ENCODE results near the gene LUM. TPM values are rescaled to one million over a fixed set of nuclear protein-coding genes. Genes with fewer than 3 reads are reported as not detected.

LUM gene
- total RNA-seq, 2 experiments from 2014 or later, result not detected

- H3K4me1 Mint-ChIP-seq (ENCODE audit: low read depth), result no peaks in the 10 kb centered on the region
- H3K27ac Mint-ChIP-seq, result no peak overlapping the region
- no peak overlapping the region for H3K4me3 Mint-ChIP-seq
- ATAC-seq (no peak), DNase-seq (no peak)
- POLR2A ChIA-PET, result interaction anchor here (0.5 kb wide), 1 partner anchor 1726 kb away, joined by 3 read pairs; no protein-coding TSS in a partner anchor
- no peaks in the 10 kb centered on the region for H3K36me3 Mint-ChIP-seq (ENCODE audit: low read depth)
- no peaks in the 10 kb centered on the region for H3K9me3 Mint-ChIP-seq (ENCODE audit: insufficient read depth)
- H3K27me3 Mint-ChIP-seq (ENCODE audit: low read depth), result peaks cover 3% of the 10 kb centered on the region
- CTCF ChIA-PET, result interaction anchor here (0.7 to 4.5 kb wide), 22 partner anchors 9 to 1565 kb away, joined by 3 to 31 read pairs (median 4); no protein-coding TSS in a partner anchor
These were observed 3.0 kb downstream of the LUM start for GRCh38 chr12:91108196-91108755.

- Mint-ChIP-seq H3K36me3 (ENCODE audit: low read depth) (no peaks in the 10 kb centered on the region), H3K4me1 (ENCODE audit: low read depth) (no peaks in the 10 kb centered on the region), H3K4me3 (no peak overlapping the region), H3K9me3 (ENCODE audit: insufficient read depth) (no peaks in the 10 kb centered on the region), H3K27ac (no peak overlapping the region), H3K27me3 (ENCODE audit: low read depth) (peaks cover 3% of the 10 kb centered on the region)
- ChIA-PET CTCF (interaction anchor here (0.5 kb wide), 1 partner anchor 137 kb away, joined by 3 read pairs; no protein-coding TSS in a partner anchor), POLR2A (no interaction called here)
- DNase-seq (no peak), ATAC-seq (no peak)
These were observed 5.0 kb downstream of the LUM start for GRCh38 chr12:91106283-91106682.

DNA sequence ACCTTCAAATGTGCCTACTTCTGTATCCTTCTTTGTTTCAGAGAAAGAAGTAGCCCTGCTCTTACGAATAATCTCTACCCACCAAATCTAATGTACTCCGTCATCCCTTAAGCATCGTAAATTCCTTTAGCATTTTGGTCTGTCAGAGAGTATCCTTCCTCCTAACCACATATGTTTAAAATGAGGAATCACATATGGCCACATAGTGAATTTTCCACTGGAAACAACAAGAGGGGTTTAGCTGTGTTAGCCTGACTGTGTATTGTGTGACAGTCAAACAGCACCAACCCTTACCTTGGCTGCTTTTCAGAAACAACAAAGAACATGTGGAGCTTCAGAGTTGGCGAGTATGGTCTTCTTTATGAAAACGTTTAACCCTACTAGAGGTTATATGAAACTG is 5.5 kb downstream of the LUM start:
- POLR2A ChIA-PET, result no interaction called here
- H3K4me3 Mint-ChIP-seq, result no peak overlapping the region
- H3K27ac Mint-ChIP-seq, result no peak overlapping the region
- H3K27me3 Mint-ChIP-seq (ENCODE audit: low read depth), result peaks cover 3% of the 10 kb centered on the region
- ATAC-seq (no peak), DNase-seq (no peak)
- no peaks in the 10 kb centered on the region for H3K9me3 Mint-ChIP-seq (ENCODE audit: insufficient read depth)
- CTCF ChIA-PET, result interaction anchor here (0.5 kb wide), 1 partner anchor 136 kb away, joined by 3 read pairs; no protein-coding TSS in a partner anchor
- H3K36me3 Mint-ChIP-seq (ENCODE audit: low read depth), result no peaks in the 10 kb centered on the region
- H3K4me1 Mint-ChIP-seq (ENCODE audit: low read depth), result no peaks in the 10 kb centered on the region

GRCh38 chr12:91104812-91105466 is 6.4 kb downstream of the LUM start:
- no peaks in the 10 kb centered on the region for H3K36me3 Mint-ChIP-seq (ENCODE audit: low read depth)
- no peaks in the 10 kb centered on the region for H3K4me1 Mint-ChIP-seq (ENCODE audit: low read depth)
- ATAC-seq (no peak), DNase-seq (no peak)
- H3K4me3 Mint-ChIP-seq, result no peak overlapping the region
- ChIA-PET POLR2A (no interaction called here), CTCF (no interaction called here)
- H3K27ac Mint-ChIP-seq, result no peak overlapping the region
- no peaks in the 10 kb centered on the region for H3K9me3 Mint-ChIP-seq (ENCODE audit: insufficient read depth)
- H3K27me3 Mint-ChIP-seq (ENCODE audit: low read depth), result peaks cover 3% of the 10 kb centered on the region

DNA sequence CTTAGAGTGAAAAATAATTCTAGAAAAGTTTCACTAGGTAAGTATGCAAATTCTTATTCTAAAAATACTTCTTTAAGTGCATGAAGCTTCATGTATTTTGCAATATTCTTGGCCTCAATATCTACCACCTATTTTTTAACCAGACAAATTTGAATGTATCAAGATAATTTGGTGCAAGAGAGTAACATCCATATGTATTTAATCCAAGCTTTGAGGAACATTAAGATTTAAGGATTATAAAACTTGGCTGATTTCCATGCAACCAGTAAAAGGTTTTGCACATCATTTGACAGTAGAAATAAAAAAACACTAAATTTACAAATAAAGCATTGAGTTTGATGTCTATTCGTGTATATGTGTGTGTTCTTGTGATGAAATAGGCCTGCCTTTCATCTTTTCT is 7.7 kb downstream of the LUM start:
- H3K27ac Mint-ChIP-seq, result no peak overlapping the region
- H3K4me1 Mint-ChIP-seq (ENCODE audit: low read depth), result no peaks in the 10 kb centered on the region
- no peak for DNase-seq
- H3K27me3 Mint-ChIP-seq (ENCODE audit: low read depth), result no peaks in the 10 kb centered on the region
- ChIA-PET CTCF (no interaction called here), POLR2A (no interaction called here)
- no peaks in the 10 kb centered on the region for H3K36me3 Mint-ChIP-seq (ENCODE audit: low read depth)
- H3K9me3 Mint-ChIP-seq (ENCODE audit: insufficient read depth), result no peaks in the 10 kb centered on the region
- no peak for ATAC-seq
- H3K4me3 Mint-ChIP-seq, result no peak overlapping the region

DNA sequence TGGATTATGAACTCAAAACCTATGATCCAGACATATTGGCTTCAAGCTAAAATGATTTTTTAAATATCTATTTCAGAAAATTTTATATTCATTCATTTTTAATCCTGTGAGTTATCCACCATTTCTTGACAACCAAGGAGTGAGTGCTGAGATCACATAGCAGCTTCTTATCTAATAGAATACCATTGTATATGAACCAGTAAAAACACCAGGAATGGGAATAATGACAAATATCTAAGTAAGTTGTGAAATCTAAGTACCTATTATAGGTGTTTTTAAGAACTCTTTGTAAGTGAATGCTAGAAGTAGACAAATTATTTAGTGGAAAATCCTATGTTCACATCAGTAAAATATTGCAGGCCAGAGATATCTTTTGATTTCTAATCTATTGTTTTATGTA is 8.2 kb downstream of the LUM start:
- ATAC-seq (no peak), DNase-seq (no peak)
- Mint-ChIP-seq H3K36me3 (ENCODE audit: low read depth) (no peaks in the 10 kb centered on the region), H3K4me3 (no peak overlapping the region), H3K4me1 (ENCODE audit: low read depth) (no peaks in the 10 kb centered on the region), H3K9me3 (ENCODE audit: insufficient read depth) (no peaks in the 10 kb centered on the region), H3K27me3 (ENCODE audit: low read depth) (no peaks in the 10 kb centered on the region), H3K27ac (no peak overlapping the region)
- ChIA-PET CTCF (no interaction called here), POLR2A (no interaction called here)

GRCh38 chr12:91100906-91101305 is 10.4 kb downstream of the LUM start:
- Mint-ChIP-seq H3K27ac (no peak overlapping the region), H3K4me1 (ENCODE audit: low read depth) (no peaks in the 10 kb centered on the region), H3K27me3 (ENCODE audit: low read depth) (no peaks in the 10 kb centered on the region), H3K36me3 (ENCODE audit: low read depth) (no peaks in the 10 kb centered on the region), H3K4me3 (no peak overlapping the region), H3K9me3 (ENCODE audit: insufficient read depth) (no peaks in the 10 kb centered on the region)
- ChIA-PET POLR2A (no interaction called here), CTCF (interaction anchor here (0.9 kb wide), 1 partner anchor 142 kb away, joined by 3 read pairs; no protein-coding TSS in a partner anchor)
- DNase-seq, result no peak
- ATAC-seq, result no peak

GRCh38 chr12:91099836-91100235 is 11.5 kb downstream of the LUM start:
- Mint-ChIP-seq H3K4me1 (ENCODE audit: low read depth) (no peaks in the 10 kb centered on the region), H3K36me3 (ENCODE audit: low read depth) (no peaks in the 10 kb centered on the region), H3K4me3 (no peak overlapping the region), H3K27ac (no peak overlapping the region), H3K9me3 (ENCODE audit: insufficient read depth) (no peaks in the 10 kb centered on the region), H3K27me3 (ENCODE audit: low read depth) (no peaks in the 10 kb centered on the region)
- ChIA-PET POLR2A (no interaction called here), CTCF (interaction anchor here (0.9 to 1.9 kb wide), 3 partner anchors 9 to 141 kb away, joined by 3 to 8 read pairs (median 3); no protein-coding TSS in a partner anchor)
- DNase-seq (no peak), ATAC-seq (no peak)

- DNase-seq, result no peak
- ChIA-PET POLR2A (no interaction called here), CTCF (interaction anchor here (1.0 to 1.9 kb wide), 2 partner anchors 9 to 11 kb away, joined by 3 to 8 read pairs; no protein-coding TSS in a partner anchor)
- H3K27ac Mint-ChIP-seq, result no peak overlapping the region
- no peaks in the 10 kb centered on the region for H3K36me3 Mint-ChIP-seq (ENCODE audit: low read depth)
- no peaks in the 10 kb centered on the region for H3K27me3 Mint-ChIP-seq (ENCODE audit: low read depth)
- no peaks in the 10 kb centered on the region for H3K9me3 Mint-ChIP-seq (ENCODE audit: insufficient read depth)
- no peak overlapping the region for H3K4me3 Mint-ChIP-seq
- no peak for ATAC-seq
- no peaks in the 10 kb centered on the region for H3K4me1 Mint-ChIP-seq (ENCODE audit: low read depth)
These were observed 12.0 kb downstream of the LUM start for GRCh38 chr12:91099341-91099740.

DNA sequence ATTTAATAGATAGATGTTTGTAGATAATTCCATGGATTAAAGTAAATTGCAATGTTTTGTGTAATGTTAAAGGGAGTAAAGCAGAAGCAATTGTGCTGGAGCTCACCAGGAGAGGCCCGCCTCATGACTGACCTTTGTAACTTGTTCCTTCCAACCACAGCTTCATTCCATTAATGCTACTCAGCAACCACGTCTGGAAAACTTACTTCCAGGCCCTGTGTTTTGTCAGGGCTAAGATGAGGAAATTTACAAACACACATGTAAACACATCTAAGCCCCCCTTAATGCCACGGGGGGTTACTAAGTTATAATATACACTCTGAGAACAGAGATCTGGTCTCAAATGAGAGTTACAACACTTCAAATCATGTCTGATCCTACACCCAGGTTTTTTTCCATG is 12.4 kb downstream of the LUM start:
- DNase-seq (no peak), ATAC-seq (no peak)
- Mint-ChIP-seq H3K9me3 (ENCODE audit: insufficient read depth) (no peaks in the 10 kb centered on the region), H3K27ac (no peak overlapping the region), H3K36me3 (ENCODE audit: low read depth) (no peaks in the 10 kb centered on the region), H3K4me1 (ENCODE audit: low read depth) (no peaks in the 10 kb centered on the region), H3K4me3 (no peak overlapping the region), H3K27me3 (ENCODE audit: low read depth) (no peaks in the 10 kb centered on the region)
- ChIA-PET POLR2A (no interaction called here), CTCF (interaction anchor here (1.0 to 1.9 kb wide), 2 partner anchors 9 to 11 kb away, joined by 3 to 8 read pairs; no protein-coding TSS in a partner anchor)

DNA sequence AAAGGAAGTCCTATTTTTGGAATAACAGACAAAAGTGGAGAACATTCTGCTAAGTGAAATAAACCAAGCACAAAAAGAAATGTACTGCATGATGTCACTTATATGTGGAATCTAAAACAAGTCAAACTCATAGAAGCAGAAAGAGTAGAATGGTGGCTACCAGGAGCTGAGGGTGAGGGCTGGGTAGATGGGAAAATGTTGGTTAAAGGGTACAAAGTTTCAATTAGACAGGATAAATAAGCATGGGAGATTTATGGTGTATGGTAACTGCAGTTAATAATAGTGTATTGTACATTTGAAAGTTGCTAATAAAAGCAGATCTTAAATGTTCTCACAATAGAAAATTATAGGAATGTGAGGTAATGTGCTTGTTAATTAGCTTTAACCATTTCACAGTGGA is 12.8 kb downstream of the LUM start:
- POLR2A ChIA-PET, result no interaction called here
- CTCF ChIA-PET, result interaction anchor here (1.9 kb wide), 1 partner anchor 10 kb away, joined by 8 read pairs; no protein-coding TSS in a partner anchor
- Mint-ChIP-seq H3K4me3 (no peak overlapping the region), H3K9me3 (ENCODE audit: insufficient read depth) (no peaks in the 10 kb centered on the region), H3K27me3 (ENCODE audit: low read depth) (no peaks in the 10 kb centered on the region), H3K4me1 (ENCODE audit: low read depth) (no peaks in the 10 kb centered on the region), H3K36me3 (ENCODE audit: low read depth) (no peaks in the 10 kb centered on the region), H3K27ac (no peak overlapping the region)
- ATAC-seq, result no peak
- no peak for DNase-seq

GRCh38 chr12:91094957-91095356 is 16.3 kb downstream of the LUM start:
- no peaks in the 10 kb centered on the region for H3K4me1 Mint-ChIP-seq (ENCODE audit: low read depth)
- H3K9me3 Mint-ChIP-seq (ENCODE audit: insufficient read depth), result no peaks in the 10 kb centered on the region
- H3K36me3 Mint-ChIP-seq (ENCODE audit: low read depth), result no peaks in the 10 kb centered on the region
- POLR2A ChIA-PET, result no interaction called here
- no peaks in the 10 kb centered on the region for H3K27me3 Mint-ChIP-seq (ENCODE audit: low read depth)
- CTCF ChIA-PET, result no interaction called here
- DNase-seq (no peak), ATAC-seq (no peak)
- H3K4me3 Mint-ChIP-seq, result no peak overlapping the region
- no peak overlapping the region for H3K27ac Mint-ChIP-seq
